ENCODE measurements around the gene ARHGEF9.
"Not testable (repeated sequence)": the region's sequence is repeated elsewhere in the genome, so short reads cannot be mapped to it uniquely, and the experiment has no call there.

DNA sequence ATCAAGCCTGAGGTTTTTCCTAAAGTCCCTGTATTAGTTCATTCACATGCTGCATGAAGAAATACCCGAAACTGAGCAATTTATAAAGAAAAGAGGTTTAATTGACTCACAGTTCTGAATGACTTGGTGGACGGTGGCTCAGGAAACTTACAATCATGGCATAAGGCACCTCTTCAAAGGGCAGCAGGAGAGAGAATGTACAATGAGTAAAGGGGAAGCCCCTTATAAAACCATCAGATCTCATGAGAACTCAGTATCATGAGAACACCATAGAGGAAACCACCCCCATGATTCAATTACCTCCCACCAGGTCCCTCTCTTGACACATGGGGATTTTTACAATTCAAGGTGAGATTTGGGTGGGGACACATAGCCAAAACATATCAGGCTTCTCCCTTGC, 10.4 kb upstream of the ARHGEF9 start:
- TF ChIP-seq, protein P1, sequence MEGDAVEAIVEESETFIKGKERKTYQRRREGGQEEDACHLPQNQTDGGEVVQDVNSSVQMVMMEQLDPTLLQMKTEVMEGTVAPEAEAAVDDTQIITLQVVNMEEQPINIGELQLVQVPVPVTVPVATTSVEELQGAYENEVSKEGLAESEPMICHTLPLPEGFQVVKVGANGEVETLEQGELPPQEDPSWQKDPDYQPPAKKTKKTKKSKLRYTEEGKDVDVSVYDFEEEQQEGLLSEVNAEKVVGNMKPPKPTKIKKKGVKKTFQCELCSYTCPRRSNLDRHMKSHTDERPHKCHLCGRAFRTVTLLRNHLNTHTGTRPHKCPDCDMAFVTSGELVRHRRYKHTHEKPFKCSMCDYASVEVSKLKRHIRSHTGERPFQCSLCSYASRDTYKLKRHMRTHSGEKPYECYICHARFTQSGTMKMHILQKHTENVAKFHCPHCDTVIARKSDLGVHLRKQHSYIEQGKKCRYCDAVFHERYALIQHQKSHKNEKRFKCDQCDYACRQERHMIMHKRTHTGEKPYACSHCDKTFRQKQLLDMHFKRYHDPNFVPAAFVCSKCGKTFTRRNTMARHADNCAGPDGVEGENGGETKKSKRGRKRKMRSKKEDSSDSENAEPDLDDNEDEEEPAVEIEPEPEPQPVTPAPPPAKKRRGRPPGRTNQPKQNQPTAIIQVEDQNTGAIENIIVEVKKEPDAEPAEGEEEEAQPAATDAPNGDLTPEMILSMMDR (IDR thresholded peaks at IDR 0.05), result not testable (repeated sequence)
- not testable (repeated sequence) for TF ChIP-seq RCOR1 (IDR thresholded peaks at IDR 0.05; ENCODE audit: low read length); TEAD4 (IDR thresholded peaks at IDR 0.05; ENCODE audit: borderline replicate concordance, insufficient read depth); RAD21 (IDR thresholded peaks at IDR 0.05; ENCODE audit: low read length); CHD2 (IDR thresholded peaks at IDR 0.05; ENCODE audit: low read length, partially characterized antibody); EZH2phosphoT487 (IDR thresholded peaks at IDR 0.05; ENCODE audit: borderline replicate concordance, low read depth); EP300 (IDR thresholded peaks at IDR 0.05; ENCODE audit: borderline replicate concordance in 1 of 2, low read depth in 1 of 2, low read length in 1 of 2); POLR2AphosphoS5 (IDR thresholded peaks at IDR 0.05; ENCODE audit: low read depth, low read length); FOXM1 (IDR thresholded peaks at IDR 0.05; ENCODE audit: low read depth); RXRA (IDR thresholded peaks at IDR 0.05; ENCODE audit: borderline replicate concordance, low read depth); MXI1 (IDR thresholded peaks at IDR 0.05; ENCODE audit: low read depth, low read length)
- TF ChIP-seq, protein P2, sequence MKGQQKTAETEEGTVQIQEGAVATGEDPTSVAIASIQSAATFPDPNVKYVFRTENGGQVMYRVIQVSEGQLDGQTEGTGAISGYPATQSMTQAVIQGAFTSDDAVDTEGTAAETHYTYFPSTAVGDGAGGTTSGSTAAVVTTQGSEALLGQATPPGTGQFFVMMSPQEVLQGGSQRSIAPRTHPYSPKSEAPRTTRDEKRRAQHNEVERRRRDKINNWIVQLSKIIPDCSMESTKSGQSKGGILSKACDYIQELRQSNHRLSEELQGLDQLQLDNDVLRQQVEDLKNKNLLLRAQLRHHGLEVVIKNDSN (IDR thresholded peaks at IDR 0.05; ENCODE audit: borderline replicate concordance, low read depth), result not testable (repeated sequence)
- TF ChIP-seq, protein P3, sequence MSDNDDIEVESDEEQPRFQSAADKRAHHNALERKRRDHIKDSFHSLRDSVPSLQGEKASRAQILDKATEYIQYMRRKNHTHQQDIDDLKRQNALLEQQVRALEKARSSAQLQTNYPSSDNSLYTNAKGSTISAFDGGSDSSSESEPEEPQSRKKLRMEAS (IDR thresholded peaks at IDR 0.05; ENCODE audit: low read depth), result not testable (repeated sequence)
- TF ChIP-seq, protein P4, sequence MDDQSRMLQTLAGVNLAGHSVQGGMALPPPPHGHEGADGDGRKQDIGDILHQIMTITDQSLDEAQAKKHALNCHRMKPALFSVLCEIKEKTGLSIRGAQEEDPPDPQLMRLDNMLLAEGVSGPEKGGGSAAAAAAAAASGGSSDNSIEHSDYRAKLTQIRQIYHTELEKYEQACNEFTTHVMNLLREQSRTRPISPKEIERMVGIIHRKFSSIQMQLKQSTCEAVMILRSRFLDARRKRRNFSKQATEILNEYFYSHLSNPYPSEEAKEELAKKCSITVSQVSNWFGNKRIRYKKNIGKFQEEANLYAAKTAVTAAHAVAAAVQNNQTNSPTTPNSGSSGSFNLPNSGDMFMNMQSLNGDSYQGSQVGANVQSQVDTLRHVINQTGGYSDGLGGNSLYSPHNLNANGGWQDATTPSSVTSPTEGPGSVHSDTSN (IDR thresholded peaks at IDR 0.05), result not testable (repeated sequence)
